Measurements from ENCODE around the gene ATF7.

GRCh38 chr12:53505086-53505485 is 121.1 kb downstream of the ATF7 start:
- TF ChIP-seq POLR2A (IDR thresholded peaks at IDR 0.05; ENCODE audit: low read length) (no peak), GATA1 (IDR thresholded peaks at IDR 0.05; ENCODE audit: low read depth, low read length) (no peak)

Data from erythroblast (primary cell).